HG03280 (cell line): Measurements from ENCODE around the gene CRYGA.
"Not testable (repeated sequence)": the region's sequence is repeated elsewhere in the genome, so short reads cannot be mapped to it uniquely, and the experiment has no call there.

Experiments used
- ATAC-seq: cut with Tn5 transposase; IDR thresholded peaks from one replicate; pipeline ENCODE4 v1.9.1; 2021; ENCODE audit warnings: mild to moderate bottlenecking, moderate library complexity; ENCODE audit not compliant: unreplicated experiment

CRYGA gene

DNA sequence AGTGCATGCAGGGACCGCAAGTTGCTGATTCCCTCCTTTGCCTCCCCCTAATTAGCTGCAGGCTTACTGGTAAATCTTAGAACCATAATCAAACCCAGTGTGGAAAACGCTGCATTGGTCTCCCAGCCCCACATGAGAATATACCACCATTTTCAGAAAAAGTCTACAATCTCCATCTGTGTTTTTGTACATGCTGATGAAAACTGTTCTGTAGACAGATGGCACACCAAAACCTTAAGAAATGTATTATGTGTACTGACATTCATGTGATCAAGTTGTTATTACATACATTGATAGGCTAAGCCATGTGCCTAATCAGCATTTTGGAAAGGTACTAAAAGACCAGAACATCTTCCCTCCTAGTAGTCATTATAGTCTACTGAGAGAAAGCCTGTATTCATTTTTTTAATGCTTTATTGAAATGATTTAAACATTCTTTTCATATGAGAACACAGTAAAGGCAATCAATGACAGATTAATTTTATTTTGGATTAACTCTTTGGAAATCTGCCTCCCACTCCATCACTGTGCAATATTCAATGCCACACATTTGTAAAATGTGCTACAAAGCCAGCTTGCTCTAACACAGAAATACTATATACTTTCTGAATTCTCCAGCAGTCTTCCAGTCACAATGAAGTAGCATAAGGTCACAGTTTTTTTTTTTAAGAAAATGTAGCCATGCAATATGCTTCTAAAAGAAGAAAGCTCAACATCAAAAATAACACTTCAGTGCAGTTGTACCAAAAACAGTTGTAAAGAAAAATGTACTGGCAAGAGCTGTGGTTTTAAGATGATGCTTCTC lies 1.8 kb upstream of the CRYGA start:
- ATAC-seq: no peak

DNA sequence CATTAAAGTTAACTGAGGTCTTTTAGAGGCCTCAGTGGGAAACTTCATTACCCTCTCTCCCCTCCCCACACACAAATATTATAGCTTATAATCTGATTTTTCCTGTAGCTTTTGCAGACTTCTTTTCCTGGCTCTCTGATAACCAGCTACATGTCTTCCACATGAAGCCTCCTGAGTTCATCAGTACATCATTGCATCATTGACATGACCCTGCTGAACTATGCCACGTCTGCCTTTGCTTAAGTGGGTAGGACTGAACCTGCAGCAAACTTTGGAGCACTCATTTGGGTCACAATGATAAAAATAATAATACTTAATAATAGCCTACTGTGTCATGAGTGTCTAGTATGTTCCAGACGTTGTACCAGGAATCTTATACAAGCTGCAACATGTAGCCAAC lies 7.0 kb downstream of the CRYGA start:
- ATAC-seq: no peak

DNA sequence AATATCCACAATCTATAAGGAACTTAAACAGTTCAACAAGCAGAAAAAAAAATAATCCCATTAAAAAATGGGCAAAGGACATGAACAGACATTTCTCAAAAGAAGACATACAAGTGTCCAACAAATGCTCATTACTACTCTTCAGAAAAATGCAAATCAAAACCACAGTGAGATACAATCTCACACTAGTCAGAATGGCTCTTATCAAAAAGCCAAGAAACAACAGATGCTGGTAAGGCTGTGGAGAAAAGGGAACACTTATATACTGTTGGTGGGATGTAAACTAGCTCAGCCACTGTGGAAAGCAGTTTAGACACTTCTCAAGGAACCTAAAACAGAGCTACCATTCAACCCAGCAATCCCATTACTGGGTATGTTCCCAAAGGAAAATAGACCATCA lies 10.2 kb downstream of the CRYGA start:
- ATAC-seq: no peak

DNA sequence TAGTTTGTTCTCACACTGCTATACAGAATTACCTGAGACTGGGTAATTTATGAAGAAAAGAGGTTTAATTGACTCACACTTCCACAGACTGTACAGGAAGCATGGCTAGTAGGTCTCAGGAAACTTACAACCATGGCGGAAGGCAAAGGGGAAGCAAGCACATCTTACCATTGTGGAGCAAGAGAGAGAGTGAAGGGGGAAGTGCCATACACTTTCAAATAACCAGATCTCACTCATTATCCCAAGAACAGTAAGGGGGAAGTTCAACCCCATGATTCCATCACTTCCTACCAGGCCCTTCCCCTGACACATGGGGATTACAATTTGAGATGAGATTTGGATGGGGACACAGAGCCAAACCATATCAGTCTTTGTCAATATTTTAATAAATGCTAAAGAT lies 12.4 kb downstream of the CRYGA start:
- ATAC-seq: no peak

DNA sequence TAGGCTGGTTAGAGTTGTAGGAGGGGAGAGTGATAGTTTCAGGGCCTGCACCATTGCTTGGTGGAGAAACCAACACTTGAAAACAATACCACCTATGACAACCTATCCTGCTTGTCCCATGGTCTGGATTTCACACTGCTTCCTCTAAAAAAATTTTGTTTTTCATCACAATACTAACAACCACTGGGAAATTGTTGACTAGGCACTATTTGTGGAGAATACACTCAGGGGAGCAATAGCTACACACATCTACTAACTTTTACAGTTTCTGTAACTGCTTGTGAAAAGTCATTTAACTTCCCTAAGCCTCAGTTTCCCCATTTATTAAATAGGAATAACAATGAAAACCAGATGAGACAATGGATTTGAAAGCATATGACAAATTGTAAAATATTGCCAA lies 13.3 kb downstream of the CRYGA start:
- ATAC-seq: no peak

DNA sequence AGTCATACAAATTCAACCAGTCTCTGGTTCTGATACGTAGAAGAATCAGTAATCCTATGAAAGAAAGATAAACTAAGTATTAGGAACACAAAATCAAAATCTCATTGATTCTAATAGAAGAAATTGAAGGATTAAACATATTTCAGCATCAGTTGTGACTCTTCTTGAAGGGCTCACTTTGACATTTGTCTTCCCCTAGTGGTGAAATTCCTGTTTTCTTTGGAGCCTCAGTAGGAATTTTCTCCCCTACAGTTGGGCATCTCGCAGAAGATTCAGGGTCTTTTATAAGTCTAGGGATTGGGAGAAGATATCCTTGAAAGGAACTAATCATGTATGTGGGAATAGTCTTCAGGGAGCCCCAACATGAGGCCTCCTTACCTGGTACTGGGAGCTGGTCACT lies 14.6 kb downstream of the CRYGA start:
- no peak for ATAC-seq

DNA sequence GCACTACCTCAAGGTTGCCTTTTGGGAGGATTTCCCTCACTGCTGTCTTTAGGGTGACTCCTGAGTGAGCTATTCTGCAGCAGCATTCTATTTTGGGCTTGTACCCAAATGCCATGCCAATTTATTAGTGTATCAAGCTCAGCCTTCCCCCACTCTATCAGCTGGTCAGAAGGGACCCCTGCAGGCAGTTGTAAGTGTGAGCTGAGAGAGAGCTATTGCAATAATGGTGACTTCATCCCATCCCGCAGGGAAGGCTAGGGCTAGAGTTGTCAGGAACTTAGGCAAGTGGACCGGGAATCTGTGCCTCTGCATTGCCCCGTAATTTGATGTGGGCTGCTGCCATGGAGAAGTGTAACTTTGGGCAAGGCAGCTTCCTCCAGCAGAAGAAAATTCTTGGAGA lies 15.6 kb downstream of the CRYGA start:
- ATAC-seq: no peak

DNA sequence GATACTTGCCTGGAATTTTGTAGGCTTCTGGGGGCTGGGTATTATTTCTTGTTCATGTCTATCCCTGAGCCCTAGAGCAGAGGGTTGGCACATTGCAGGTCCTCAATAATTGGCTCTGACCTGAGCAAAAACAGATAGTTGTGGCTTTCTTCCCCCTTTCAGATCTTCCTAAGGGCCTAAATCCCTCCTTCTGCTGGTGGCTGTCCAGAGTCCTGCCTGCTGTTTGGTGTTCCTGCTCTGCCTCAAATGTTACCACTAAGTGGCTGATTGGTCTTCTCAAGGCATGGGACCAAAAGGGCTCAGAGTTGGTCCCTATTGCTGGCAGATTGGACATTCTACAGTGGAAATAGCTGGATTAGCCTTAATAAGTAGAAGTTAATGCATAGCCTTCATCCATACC lies 16.4 kb downstream of the CRYGA start:
- ATAC-seq: no peak

DNA sequence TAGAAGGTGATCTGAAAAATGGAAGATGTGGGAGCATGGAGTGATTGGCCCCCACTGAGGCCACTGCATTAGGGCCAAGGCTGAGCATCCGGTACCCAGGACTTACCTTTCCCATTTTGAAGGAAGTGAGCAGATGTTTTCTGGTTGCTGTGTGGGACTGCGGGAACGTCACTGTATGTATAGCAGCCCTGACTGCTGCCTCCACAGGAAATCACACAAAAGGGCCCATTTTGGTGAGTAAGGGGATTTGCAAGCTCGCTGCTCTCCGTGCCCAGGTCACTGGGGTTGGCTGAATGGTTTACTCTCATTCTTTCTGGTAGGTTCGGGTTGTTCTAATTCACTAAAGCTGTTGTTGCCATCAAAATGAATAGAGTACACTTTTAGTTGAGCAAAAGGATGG lies 17.4 kb downstream of the CRYGA start, which contains the start of gene CRYGB:
TSS of gene CRYGB (minus strand) at position 153 of the 400 bp plus-strand sequence. CDS start at position 115, 38 bp downstream.
- ATAC-seq: no peak

DNA sequence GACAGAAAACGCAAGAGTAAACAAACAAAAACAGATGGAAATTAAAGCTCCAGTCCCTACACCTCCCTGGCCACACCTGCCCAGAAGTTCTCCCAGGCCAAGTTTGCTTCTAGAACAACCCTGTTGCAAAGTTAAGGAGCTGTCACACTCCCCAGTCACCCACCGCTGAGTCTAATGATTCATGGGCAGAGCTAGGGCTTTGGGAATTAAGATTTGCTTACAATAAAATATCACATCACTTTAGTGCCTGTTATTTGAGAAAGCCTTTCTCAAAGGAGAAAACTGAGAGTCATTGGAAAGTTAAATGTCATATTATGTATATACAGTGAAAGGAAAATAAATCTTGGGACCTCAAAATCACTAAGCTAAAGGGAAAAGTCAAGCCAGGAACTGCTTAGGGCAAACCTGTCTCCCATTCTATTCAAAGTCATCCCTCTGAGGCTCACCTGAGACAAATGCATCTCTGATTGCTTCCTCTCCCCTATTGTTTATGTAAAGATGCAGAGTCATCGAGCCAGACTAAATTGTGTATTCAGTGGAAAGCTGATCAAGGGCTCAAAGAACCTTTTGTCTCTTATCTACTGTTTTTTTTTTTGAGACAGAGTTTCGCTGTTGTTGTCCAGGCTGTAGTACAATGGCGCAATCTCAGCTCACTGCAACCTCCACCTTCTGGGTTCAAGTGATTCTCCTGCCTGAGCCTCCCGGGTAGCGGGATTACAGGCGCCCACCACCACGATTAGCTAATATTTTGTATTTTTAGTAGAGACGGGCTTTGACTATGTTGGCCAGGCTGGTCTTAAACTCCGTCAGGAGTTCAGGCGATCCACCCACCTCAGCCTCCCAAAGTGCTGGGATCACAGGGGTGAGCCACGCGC lies 20.2 kb downstream of the CRYGA start:
- ATAC-seq: no peak

DNA sequence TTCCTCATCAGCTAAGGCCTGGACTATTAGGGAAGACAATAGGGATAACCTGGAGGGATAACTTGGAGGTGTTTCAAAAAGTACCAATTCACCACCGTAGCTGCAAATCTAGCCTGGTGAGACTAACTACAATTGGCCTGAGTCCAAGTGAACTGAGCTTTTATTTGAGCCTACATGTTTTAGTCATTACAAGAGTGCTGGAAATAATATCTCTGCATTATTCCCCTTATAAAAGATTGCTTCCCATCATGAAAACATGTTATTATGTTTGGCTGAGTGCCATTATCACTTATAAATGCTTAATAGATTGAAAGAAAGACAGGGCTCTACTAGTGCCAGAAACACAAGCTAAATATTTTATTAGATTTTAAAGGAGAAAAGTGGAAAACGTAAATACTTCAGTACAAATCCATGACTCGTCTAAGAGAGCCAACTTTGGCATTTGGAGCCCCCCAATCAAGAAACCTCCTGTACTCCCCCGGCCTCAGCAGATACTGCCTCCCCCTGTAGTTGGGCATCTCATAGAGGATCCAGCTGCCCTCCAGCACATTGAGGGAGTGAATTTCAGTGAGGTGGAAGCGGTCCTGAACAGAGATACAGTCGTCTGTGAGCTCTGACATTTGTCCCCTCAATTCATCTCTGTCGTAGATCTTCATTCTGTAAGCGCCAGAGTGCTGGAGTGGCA lies 21.0 kb downstream of the CRYGA start:
- ATAC-seq: no peak

DNA sequence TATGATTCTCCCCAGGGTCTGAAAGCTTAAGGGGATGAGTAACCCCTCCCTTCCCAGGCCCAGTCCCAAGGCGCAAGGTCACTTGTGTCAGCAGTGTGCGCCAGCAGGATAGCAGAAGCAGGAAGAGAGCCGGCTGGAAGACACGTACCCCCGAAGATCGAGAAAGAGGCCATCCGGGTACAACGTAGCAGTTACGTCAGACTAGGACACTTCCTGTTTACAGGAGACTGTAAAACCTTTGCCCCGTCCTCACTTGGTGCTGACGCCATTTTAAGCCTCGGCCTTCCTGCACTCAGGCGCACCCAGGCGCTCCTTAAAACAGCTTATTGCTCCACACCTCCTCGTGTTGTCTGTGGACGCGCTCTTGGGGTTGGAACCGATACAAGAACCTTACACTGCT lies 23.9 kb downstream of the CRYGA start:
- no peak for ATAC-seq

DNA sequence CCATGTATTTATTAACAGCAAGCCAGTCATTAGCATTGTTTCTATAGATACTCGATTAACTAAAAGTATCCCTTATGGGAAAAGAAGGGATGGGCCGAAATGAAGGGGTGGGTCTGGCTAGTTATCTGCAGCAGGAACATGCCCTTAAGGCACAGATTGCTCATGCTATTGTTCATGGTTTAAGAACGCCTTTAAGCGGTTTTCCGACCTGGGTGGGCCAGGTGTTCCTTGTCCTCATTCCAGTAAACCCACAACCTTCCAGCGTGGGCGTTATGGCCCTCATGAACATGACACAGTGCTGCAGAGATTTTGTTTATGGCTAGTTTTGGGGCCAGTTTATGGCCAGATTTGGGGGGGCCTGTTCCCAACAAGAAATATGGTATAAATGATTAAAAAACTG lies 25.1 kb downstream of the CRYGA start:
- not testable (repeated sequence) for ATAC-seq

DNA sequence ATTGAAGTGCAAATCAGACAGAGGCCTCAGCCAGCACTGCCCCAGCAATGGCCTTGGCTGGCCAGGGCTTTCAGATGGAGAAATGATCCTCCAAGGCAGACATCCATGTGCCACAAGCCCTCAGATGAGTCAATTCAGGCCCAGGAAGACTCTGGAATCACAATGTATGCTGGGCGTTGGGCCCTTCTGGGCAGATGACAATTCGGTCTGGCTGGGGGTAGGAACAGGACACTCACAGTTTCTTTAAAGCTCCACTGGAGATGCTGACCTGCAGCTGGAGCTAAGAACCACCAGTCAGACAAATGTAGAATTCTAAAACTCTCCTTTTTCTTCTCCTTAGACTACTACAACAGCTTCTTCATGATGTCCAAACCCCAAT lies 26.7 kb downstream of the CRYGA start:
- no peak for ATAC-seq

DNA sequence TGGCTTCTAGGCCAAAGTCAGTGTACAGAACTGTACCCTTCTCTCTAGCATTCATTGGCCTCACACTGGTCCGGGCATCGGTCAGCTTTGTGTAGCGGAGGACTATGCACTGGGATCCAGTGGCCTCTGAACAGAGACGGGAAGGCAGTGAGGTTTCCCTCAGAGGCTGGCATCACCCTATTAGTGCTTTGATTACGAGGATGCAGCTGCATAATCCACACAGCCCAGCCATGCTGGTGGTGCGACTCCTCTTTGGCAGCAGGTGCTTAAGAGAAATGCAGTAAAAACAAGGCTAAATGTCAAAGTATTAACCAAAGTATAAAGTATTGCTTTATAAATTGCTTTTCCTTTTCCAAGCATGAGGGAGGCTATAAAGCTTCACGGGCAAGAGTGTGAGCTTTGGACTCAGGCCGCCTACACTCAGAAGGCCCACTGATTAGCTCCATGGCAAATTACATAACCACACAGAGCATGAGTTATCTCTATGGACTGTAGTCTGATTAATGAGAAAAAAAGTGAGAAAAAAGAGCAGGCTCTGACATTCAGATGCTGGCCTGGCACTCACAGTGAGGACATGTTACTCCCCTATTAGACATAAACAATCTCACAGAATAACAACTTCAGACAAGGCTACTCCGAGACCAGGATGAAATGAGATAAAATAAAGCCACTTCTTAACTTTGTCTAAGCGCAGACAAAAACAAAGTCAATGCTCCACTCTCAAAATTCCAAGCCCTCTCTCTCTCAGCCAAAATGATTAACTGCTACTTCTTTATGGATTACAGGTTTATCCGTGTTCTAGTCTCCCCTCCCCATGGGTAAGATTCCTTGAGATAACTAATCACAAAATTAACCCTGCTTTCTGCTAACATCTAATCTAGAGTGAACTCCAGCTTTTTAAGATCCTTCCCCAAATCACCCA lies 27.3 kb downstream of the CRYGA start:
- no peak for ATAC-seq

DNA sequence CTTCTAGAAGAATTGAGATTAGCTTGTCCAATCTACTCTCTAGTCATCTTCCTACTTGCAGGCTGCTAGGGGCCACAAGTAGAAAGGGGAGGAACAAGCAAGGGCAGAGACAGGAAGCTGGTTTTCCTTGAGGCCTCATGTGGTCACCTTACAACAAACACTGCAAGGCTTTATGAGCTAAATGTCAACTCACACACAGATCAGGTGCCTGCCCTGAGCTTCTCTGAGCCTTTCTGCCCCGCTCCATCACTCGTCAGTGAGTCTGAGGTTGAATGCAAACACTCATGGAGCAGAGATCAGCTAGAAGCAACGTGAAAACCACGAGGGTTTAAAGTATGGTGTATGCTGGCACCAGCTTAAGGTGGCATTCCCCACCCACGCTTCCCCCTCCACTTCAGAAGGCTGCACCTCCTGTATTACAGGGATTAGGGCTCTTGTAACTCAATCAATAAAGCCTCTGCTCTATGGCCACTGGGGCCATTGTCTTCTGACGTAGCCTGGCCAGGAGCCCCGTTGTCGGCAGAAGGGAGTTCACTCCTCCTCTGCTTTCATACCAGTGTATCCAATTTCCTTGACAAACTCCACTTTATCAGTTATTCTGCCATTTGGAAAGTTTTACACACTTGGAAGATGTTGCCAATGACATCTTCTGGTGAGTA lies 28.3 kb downstream of the CRYGA start:
- no peak for ATAC-seq

DNA sequence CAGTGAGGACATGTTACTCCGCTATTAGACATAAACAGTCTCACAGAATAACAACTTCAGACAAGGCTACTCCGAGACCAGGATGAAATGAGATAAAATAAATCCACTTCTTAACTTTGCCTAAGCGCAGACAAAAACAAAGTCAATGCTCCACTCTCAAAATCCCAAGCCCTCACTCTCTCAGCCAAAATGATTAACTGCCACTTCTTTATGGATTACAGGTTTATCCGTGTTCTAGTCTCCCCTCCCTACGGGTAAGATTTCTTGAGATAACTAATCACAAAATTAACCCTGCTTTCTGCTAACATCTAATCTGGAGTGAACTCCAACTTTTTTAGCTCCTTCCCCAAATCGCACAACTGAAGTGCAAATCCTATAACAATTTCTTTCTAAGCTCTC lies 32.7 kb downstream of the CRYGA start:
- no peak for ATAC-seq

DNA sequence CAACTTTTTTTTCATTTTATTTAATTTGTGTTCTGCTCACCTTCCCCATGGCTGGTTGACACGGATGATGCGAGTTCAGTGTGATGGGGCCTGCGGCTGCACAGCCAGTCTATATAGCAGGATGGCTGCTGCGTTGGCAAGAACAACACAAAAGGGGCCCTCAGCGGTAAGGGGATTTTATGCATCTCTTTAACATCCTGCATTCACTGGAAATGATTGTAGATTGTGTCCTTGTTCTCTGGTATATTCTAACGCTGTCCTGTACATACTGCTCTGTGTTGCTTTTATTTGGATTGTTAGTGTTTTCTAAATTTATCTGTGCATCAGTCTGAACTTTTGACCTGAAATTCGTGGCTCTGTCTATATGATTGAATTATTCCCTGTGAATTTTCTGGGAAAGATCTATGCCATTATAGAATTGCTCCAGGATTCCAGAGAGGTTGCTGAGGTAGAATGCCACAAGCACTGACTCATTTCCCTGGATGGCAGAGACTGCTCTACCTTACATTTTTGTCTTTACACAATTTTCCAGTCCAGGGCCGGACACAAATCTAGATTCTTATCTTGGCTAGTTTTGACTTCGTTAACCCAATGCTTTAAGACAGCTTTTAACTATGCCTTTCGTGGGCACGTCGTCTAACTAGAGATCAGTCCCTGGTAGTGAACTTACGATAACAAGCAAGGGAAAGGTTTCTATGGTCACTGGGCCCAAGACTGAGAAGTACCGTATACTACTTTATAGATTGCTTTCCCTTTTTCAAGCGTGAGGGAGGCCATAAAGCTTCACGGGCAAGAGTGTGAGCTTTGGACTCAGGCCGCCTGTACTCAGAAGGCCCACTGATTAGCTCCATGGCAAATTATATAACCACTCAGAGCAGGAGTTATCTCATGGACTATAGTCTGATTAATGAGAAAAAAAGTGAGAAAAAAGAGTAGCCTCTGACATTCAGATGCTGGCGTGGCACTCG lies 33.4 kb downstream of the CRYGA start, which contains the start of gene CRYGC:
TSS of gene CRYGC (minus strand) at position 85 of the 968 bp plus-strand sequence. CDS start at position 49, 36 bp downstream.
- no peak for ATAC-seq

DNA sequence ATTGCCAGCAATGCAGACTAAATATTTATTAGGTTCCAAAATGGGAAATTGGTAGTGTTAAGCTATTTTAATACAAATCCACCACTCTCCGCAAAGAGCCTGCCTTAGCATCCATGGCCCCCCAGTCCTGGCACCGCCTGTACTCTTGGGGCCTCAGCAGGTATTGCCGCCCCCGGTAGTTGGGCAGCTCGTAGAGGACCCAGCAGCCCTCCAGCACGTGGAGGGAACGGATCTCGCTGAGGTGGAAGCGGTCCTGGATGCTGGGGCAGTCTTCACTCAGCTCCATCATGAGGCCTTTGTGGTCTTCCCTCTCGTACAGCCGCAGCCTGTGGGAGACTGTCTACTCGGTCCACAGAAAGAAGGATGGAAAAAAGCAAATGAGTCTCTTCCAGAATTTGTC lies 35.3 kb downstream of the CRYGA start:
- ATAC-seq: no peak
